Prostate gland (tissue), 2 donors: ENCODE data around the gene RARRES2.

Experiments
- CTCF ChIP-seq, 4 experiments: fragments of 200-600 bp in 2 of 4; fragments of 450-650 bp in 2 of 4; sonication (generic) in 2 of 4; IDR thresholded peaks; 1 replicate in 3 of 4; 2 replicates in 1 of 4; pipeline ENCODE4 v1.5.1; 2016 to 2019; ENCODE audit warnings: antibody characterized with exemption in 4 of 4, mild to moderate bottlenecking in 2 of 4, moderate library complexity in 2 of 4
- POLR2A ChIP-seq: fragments of 450-650 bp; IDR thresholded peaks from one replicate; pipeline ENCODE4 v1.6.1; 2016; ENCODE audit warnings: antibody characterized with exemption, mild to moderate bottlenecking

GRCh38 chr7:150385302-150385723, 43.9 kb upstream of the RARRES2 start:
- TF ChIP-seq CTCF (IDR thresholded peaks at IDR 0.05) (no peak), POLR2A (no peak)
